ENCODE results near the gene KRT75.

KRT75 gene

DNA sequence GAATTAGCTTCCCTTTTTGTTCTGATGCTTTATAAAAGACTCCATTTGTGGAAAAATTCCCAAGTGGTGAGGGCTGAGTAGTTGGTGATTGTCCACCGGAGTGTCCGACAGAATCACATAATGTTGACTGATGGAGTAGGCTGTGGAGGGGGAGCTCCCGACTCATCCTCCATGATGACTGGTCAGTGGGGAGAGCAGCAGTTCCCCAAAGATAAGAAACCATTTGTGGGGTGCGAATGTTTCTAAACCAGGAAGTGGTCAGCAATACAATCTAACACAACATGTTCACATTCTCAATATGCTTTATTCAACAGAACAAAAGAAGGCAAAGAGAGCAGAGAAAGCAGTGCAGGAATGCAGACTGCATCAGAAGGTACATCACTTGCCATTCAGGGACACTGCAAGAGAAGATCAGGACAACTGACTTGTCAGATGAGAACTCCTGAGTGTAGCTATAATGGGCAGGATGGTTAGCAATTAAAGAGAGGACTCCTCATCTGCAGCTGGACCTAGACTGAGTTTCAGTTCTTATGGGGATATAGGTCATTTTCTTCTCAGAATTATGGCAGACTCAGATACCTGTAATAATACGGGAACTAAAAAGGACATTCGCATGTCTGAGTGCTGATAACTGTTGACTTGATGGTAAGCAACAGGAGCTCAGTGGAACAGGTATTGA, 12.3 kb upstream of the KRT75 start:
- DNase-seq (ENCODE audit: low read depth in 1 of 2, low spot score in 1 of 2): no peak
- TF ChIP-seq JUND (IDR thresholded peaks at IDR 0.05; ENCODE audit: low read depth): no peak
- in situ Hi-C loops (cut with HindIII; ENCODE audit: low pct_unique_long_range_greater_than_20kb, low sequenced_read_pairs): no loop called here

DNA sequence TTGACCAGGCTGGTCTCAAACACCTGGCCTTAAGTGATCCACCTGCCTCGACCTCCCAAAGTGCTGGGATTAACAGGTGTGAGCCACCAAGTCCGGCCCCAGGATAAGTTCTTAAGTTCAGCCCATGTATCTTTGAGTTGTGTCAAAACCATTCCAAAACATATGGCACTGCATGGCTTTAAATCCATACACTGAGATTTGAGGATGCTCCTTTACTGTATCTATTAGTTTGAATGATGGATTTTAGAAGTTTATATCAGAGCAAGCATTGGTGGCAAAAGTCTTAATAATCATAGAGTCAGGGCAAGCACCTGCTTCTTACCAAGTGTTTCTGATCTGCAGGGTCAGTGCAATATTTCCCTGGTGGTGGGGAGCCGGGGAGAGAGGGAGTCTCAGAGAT, 11.7 kb upstream of the KRT75 start:
- no peak for DNase-seq (ENCODE audit: low read depth in 1 of 2, low spot score in 1 of 2)
- in situ Hi-C loops (cut with HindIII; ENCODE audit: low pct_unique_long_range_greater_than_20kb, low sequenced_read_pairs): no loop called here
- TF ChIP-seq JUND (IDR thresholded peaks at IDR 0.05; ENCODE audit: low read depth): no peak

DNA sequence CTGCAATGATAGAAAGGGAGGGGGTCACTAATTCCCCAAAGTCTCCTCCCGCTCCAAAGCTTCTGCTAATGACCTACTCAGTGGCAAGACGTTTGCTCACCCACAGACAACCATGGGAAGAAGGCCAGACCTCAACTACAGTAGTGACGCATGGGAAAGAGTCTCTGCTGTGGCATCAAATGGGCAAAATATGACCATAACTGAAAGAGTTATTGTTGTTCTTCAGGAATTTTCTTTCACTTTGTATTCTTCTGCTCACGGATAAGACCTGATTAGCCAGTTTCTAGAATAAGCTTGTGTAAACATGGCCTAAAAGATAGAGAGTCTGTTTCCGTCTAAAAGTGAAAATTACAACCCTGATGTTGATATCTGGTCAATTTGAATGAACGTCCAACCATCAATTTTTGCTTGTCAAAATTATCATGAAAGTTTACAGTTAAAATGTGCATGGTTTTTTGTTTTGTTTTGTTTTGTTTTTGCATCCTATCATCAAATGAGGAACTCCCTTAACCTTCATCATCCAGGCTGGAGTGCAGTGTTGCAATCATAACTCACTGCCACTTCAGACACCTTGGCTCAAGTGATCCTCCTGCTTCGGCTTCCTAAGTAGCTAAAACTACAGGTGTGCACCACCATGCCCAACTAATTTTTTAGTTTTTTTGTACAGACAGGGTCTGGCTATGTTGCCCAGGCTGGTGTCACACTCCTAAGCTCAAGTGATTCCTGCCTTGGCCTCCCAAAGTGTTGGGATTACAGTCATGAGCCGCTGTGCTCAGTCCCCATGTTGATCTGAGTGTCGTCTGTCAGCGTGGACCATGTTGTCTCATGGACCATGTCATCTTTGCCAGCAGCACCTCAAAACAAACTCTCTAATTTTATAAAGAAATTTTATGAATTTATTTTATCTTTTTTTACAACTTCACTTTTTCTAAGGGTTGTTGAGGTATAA, 10.8 kb upstream of the KRT75 start:
- DNase-seq (ENCODE audit: low read depth in 1 of 2, low spot score in 1 of 2): no peak
- in situ Hi-C loops (cut with HindIII; ENCODE audit: low pct_unique_long_range_greater_than_20kb, low sequenced_read_pairs): no loop called here
- TF ChIP-seq JUND (IDR thresholded peaks at IDR 0.05; ENCODE audit: low read depth): no peak

GRCh38 chr12:52443966-52444365, 9.8 kb upstream of the KRT75 start:
- DNase-seq (ENCODE audit: low read depth in 1 of 2, low spot score in 1 of 2): no peak
- in situ Hi-C loops (cut with HindIII; ENCODE audit: low pct_unique_long_range_greater_than_20kb, low sequenced_read_pairs): no loop called here
- TF ChIP-seq JUND (IDR thresholded peaks at IDR 0.05; ENCODE audit: low read depth): no peak

DNA sequence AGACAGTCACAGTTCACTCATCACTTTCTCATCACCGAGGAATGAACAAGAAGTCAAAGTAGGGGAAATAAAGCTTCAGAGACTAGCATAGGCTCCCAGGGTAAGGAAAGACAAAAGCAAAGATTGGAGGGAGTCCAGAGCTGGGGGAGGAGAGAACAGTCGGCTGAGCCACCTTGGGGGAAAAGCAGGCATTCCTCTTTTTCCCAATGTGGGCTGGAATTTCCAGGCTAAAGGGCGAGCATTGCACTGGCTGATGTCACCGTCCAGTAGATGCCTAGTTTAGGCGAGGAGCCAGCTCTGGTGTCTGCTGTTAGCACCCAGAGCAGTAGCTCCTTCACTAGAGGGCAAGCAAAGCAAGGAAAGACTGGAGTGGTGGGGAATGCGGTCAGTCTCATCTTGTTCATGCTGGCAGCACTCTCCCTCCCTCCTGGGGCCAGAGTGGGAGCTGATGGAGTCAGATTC, 8.5 kb upstream of the KRT75 start:
- TF ChIP-seq JUND (IDR thresholded peaks at IDR 0.05; ENCODE audit: low read depth): no peak
- in situ Hi-C loops (cut with HindIII; ENCODE audit: low pct_unique_long_range_greater_than_20kb, low sequenced_read_pairs): no loop called here
- peak in 1 of 2 experiments; percentile 36 for DNase-seq (ENCODE audit: low read depth in 1 of 2, low spot score in 1 of 2)

- no peak for TF ChIP-seq JUND (IDR thresholded peaks at IDR 0.05; ENCODE audit: low read depth)
- no peak for DNase-seq (ENCODE audit: low read depth in 1 of 2, low spot score in 1 of 2)
- in situ Hi-C loops (cut with HindIII; ENCODE audit: low pct_unique_long_range_greater_than_20kb, low sequenced_read_pairs): no loop called here
These were observed 7.2 kb upstream of the KRT75 start for GRCh38 chr12:52441320-52441911.

- in situ Hi-C loops (cut with HindIII; ENCODE audit: low pct_unique_long_range_greater_than_20kb, low sequenced_read_pairs): no loop called here
- no peak for TF ChIP-seq JUND (IDR thresholded peaks at IDR 0.05; ENCODE audit: low read depth)
- DNase-seq (ENCODE audit: low read depth in 1 of 2, low spot score in 1 of 2): no peak
These were observed 6.7 kb upstream of the KRT75 start for GRCh38 chr12:52440821-52441319.

DNA sequence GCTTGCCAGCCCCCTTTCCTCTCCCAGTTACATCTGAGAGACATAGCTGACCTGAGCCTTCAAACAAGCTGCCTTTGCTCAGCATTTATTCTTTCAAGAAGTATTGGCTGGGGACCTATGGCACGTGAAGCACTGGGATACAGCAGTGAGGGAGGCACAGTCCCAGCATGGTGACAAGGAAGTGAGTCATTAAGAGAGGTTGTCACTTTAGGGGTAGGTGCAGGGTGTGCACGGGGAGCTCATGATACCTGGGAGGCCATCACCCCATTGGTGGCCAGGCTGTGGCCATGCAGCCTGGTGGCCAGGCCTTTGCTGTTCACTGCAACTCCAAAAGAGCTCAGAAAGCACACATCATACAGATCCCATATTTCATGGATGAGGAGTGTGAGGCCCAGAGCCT, 5.7 kb upstream of the KRT75 start:
- no peak for TF ChIP-seq JUND (IDR thresholded peaks at IDR 0.05; ENCODE audit: low read depth)
- no peak for DNase-seq (ENCODE audit: low read depth in 1 of 2, low spot score in 1 of 2)
- in situ Hi-C loops (cut with HindIII; ENCODE audit: low pct_unique_long_range_greater_than_20kb, low sequenced_read_pairs): no loop called here

DNA sequence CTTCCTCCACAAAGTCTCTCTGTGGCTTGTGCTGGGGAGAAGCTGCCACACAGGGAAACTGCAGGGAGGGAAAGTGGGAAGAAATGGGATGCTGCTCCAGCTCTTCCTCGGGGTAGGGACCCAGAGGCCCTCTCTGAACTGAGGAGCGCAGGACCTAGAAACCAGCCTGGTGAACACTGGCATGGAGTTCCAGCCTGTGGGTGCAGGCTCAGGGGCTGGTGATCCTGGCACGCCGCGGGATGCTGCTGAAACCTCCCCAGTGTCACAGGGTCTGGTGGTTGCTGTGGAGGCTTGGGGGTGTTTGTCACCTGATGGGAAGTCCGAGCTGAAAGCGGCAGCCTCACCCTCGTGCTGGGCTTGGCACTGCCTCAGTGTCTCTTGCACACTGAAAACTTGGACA, 5.2 kb upstream of the KRT75 start:
- no peak for DNase-seq (ENCODE audit: low read depth in 1 of 2, low spot score in 1 of 2)

DNA sequence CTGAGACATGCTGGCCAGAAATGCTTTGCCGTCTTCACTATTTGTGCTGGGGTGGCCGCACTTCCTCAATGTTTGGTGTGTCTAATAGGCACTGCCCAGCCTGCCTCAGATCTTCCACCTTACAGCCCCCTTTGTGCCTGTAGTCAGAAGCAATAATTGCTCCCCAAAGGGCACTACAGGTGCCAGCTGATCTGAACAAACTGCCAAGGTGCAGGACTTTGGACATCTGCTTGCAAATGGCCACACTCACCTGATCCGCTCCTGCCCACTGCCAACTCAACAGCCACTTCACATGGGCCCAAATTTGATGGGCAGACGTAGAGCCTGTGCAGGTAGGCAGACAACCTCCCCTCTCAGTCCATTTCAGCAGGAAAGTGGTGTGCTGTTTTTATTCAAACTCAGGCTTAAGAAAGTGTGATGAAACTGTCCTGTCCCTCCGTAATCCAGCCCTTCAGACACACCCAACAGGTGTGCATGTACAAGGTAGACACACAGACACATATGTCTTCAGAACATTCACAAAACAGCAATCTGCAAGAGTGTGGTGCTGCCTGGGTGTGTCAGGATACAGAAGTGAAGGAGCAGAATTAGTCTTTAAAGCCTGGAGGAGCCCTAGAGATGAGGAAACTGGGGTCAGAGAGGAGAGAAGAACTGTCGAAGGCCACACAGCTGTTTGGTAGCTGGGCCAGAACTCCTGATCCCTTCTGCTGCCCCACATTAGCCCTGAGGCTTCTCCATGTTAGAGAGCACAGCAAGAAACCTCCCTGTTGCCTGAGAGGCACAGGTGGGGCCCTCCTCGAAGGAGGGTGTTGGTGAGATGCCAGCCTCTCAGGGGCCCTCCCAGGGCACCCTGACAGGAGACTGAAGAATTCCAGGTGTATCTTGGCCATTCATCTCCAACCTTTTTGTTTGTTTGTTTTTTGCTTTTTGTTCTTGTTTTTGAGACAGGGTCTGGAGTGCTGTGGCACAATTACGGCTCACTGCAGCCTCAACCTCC, 4.4 kb upstream of the KRT75 start:
- no peak for TF ChIP-seq JUND (IDR thresholded peaks at IDR 0.05; ENCODE audit: low read depth)
- in situ Hi-C loops (cut with HindIII; ENCODE audit: low pct_unique_long_range_greater_than_20kb, low sequenced_read_pairs): no loop called here
- no peak for DNase-seq (ENCODE audit: low read depth in 1 of 2, low spot score in 1 of 2)

More for the DNA sequence above, 5.2 kb upstream of the KRT75 start:
- in situ Hi-C loops (cut with HindIII; ENCODE audit: low pct_unique_long_range_greater_than_20kb, low sequenced_read_pairs): no loop called here
- TF ChIP-seq JUND (IDR thresholded peaks at IDR 0.05; ENCODE audit: low read depth): no peak

- in situ Hi-C loops (cut with HindIII; ENCODE audit: low pct_unique_long_range_greater_than_20kb, low sequenced_read_pairs): no loop called here
- no peak for TF ChIP-seq JUND (IDR thresholded peaks at IDR 0.05; ENCODE audit: low read depth)
- DNase-seq (ENCODE audit: low read depth in 1 of 2, low spot score in 1 of 2): no peak
These were observed 3.3 kb upstream of the KRT75 start for GRCh38 chr12:52437508-52437907.

All from T47D (cell line).